Activated CD4-positive, CD25-positive, alpha-beta regulatory T cell (primary cell): ENCODE results near the gene WWOX.

Experiments
- DNase-seq, 4 experiments: peaks; one replicate each; lab custom pipeline; 2025; lab: John Stamatoyannopoulos, UW

WWOX gene

DNA sequence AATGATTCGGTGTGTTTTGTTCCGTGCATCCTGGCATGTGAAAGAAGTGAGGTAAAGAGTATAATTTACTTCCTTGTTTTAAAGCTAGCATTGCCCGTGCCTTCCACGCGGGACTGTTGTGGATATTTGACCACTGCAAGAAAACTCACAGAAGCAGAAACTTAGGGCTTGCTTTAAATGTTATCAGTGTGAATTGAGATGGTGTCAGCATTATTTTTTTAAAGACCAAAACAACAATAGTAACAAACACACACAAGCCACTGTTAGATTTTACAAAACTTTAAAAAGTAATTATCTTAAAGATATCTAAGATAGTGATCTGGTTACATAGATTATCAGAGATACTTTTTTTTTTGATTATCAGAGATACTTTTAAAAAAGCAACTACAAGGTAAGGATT is 47.4 kb downstream of the WWOX start:
- no peak for DNase-seq

- no peak for DNase-seq
These were observed 48.5 kb downstream of the WWOX start for GRCh38 chr16:78147911-78148401.

DNA sequence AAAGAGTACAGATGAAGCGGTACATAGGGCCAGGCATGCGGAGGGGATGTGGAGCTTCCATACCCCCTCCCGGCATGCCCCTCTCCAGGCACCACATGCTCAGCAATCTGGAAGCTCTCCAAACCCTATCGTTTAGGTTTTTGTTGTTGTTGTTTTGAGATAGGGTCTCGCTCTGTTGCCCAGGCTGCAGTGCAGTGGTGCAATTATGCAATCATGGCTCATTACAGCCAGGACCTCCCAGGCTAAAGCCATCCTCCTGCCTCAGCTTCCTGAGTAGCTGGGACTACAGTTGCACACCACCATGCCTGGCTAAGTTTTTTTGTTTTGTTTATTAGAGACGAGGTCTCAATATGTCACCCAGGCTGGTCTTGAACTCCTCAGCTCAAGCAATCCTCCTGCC is 50.8 kb downstream of the WWOX start:
- DNase-seq = no peak

GRCh38 chr16:78154729-78155461 is 55.4 kb downstream of the WWOX start:
- no peak for DNase-seq

DNA sequence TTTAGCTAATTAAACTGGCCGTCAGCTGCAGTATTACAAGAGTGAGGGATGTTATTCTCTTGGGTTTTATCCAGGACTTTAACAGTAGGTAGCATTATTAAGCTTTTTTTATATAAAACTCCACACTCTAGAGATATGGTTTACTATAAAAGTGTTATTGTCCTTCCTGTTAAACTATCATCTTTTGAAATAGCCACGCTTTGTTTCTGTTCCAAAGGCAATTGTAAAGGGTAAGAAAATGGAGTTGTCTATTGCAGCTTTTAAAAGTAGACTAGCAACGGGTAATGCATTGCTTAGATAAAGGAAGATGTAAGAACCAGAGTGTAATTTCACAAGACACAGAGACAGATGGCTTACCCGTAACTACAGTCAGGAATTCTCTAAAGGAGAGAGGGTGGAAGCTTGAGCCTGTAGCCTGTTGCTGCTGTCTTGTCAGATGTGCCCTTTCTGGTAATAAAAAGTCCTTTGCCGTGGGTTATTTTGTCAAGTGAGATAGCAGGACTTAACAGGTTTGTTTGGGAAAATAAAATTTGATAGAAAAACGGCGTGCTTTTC is 56.4 kb downstream of the WWOX start:
- no peak for DNase-seq

- DNase-seq = no peak
These were observed 61.7 kb downstream of the WWOX start for GRCh38 chr16:78161023-78161729.

DNA sequence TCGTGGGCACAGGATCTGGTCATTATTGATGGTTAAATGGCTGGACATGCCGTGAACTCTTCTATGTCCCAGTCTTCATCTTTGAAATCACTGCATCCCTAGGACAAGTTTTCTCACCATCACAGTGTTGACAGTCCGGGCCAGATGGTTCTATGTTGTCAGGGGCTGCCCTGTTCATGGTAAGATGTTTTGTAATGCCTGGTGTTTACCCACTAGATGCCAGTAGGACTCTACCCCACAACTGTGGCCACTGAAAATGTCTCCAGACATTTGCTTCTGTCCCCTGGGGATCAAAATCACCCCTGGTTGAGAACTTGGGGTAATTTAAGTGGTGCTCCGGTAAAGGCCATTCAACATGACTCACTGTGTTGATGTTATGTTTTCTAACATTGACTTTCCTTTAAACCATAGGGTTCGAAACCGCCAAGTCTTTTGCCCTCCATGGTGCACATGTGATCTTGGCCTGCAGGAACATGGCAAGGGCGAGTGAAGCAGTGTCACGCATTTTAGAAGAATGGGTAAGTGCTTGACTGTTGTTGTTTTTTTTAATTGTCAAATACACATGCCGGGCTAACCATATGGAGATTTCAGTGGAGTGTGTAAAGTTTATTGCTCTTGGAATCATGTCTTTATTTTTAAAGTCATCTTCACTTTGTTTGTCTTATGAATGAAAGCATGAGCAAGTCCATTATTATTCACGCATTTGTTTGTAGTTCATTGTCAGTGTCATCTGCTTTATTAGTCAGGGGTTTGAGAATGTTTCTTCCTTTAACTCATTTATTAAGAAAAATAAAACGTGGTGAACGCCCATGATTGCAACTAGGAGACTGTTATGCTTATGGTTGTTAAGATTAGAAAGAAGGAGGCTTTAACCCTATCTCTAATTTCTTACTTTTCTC is 64.6 kb downstream of the WWOX start:
- DNase-seq = no peak

DNA sequence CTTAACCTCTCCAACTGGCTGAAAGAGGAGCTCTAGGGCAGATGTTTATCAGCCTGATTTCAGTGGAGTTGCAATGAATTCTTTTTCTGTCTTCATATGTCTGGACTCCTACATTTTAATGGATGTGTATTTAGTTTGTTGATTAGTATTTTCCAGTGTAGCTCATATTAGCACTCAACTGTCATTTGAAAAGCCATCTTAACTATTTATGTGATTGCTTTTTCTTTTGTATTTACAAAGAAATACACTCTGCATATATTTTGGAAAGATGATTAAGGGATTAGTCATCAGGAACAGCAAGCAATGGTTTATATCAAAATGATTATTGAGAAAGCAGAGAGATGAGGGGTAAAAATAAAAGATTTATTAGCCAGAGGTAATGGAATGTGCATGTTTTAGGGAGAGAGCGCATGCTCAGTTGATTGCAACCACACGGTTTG is 71.1 kb downstream of the WWOX start:
- no peak for DNase-seq

DNA sequence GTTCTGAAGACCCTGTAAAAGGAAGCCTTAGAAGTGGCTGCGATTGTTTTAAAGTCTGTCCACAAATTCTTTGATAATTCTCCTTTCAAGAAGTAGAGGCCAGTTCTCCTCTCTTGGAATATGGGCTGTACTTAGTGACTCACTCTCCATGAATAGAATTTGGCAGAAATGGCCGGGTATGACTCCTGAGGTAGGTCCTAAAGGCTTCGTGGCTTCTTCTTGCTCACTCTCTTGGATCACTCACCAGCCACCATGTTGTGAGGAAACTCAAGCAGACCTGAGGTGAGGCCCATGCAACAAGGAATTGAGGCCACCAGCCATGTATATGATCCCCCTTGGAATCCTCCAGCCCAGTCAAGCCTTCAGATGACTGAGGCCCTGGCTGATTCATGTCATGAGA is 75.8 kb downstream of the WWOX start:
- DNase-seq = no peak

GRCh38 chr16:78176435-78176834 is 77.0 kb downstream of the WWOX start:
- no peak for DNase-seq

DNA sequence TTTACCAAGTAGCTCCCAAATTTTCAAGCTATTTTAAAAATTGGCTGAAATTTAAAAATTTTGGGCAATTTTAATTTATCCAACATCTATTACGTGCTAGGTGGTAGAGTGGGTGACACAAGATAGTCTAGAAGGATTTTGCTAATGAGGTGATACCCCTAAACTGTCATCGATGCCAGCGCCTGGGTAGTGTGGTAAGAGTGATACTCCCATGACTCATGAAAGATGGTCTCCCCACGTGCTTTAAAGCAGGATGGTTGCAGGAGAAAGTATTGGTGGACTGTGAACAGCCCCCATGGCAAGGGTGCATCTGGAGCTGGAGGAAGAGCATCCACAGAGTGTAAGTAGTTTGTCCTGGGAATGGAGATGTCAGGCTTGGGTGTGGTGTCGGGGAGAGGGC is 77.8 kb downstream of the WWOX start:
- no peak for DNase-seq

GRCh38 chr16:78177987-78178386 is 78.5 kb downstream of the WWOX start:
- DNase-seq = no peak

- DNase-seq = no peak
These were observed 80.2 kb downstream of the WWOX start for GRCh38 chr16:78179666-78180065.

DNA sequence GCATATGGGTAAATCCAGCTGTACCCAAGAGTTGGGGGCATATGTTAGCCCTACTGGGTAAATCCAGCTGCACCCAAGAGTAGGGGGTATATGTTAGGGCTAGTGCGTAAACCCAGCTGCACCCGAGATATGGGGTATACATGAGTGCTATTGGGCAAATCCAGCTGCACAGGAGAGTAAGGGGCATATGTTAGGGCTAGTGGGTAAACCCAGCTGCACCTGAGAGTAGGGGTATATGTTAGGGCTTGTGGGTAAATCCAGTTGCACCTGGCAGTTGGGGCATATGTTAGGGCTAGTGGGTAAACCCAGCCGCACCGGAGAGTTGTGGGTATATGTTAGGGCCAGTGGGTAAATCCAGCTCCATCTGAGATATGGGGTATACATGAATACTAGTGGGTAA is 80.9 kb downstream of the WWOX start:
- no peak for DNase-seq

DNA sequence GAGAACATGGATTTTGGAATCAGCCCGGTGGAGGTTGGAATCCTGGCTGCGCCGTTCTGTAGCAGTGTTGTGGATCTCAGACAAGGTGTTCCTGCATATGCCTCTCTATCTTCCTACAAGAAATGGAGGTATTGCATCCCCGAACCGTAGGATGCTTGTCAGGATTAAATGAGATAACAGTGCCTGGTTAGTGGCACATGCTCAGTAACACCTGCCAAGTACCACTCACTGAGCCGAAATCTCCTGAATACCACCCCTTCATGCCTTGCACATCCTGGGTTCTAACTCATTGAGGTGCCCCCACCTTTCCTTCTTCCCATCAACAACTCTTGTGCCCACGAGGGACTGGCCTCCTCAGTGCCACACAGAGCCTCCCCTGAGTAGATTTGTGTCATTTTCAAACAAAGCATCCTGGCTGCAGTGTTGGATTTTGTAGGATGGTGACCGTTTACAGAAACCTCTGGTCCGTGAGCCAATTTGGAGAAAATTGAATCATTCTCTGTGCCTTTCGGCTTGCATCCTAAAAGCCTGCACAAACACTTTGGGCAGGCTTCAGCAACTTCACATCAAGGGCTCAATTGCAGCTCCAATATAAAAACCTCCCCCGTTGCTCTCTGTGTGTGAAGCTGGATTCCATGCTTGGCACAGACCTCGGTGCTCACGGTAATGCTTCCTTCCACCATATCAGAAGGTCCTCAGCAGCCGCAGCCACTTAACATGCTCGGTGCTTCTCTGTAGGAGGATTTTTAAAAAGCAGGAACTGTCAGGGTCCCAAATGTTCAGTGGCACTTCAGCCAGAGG is 84.2 kb downstream of the WWOX start:
- no peak for DNase-seq

DNA sequence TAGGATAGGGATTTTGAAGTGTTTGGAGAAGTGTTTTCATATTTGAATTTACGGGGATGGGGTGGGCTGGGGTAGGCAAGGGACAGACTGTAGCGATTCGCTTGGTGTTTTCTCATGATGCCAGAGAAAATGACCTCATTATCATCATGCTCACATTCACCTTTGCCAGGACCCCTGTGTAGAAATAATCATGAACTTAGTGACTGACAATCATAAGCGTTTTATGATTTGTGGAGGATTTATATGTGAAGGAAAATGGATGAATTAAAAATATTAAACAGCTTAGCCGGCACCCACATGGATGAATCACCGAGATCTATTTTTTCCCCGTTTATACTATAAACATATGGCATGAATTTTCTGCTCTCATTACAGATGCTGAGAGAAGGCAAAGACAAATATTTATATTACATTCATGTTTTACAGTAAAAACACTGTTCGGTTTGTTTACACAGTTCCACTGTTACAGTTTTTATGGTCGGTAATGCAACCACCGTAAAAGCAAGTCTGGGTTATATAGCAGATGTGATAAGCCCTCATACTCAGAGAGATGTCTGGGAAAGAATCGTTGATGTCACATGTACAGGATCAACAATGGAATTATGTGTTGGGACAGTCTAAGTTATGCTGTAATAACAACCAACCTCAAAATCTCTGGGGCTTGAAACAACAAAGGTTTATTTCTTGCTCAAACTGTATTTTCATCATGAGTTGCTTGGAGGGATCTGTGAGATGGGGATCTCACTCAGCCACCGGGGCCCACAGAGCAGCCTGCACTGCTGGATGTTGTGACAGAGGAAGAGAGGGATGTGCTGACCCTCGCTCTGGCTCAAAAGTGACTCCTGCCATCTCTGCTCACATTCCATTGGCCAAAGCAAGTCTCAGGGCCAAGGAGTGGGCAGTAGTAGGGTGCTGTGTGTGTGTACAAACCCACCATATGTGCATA is 85.1 kb downstream of the WWOX start:
- no peak for DNase-seq

DNA sequence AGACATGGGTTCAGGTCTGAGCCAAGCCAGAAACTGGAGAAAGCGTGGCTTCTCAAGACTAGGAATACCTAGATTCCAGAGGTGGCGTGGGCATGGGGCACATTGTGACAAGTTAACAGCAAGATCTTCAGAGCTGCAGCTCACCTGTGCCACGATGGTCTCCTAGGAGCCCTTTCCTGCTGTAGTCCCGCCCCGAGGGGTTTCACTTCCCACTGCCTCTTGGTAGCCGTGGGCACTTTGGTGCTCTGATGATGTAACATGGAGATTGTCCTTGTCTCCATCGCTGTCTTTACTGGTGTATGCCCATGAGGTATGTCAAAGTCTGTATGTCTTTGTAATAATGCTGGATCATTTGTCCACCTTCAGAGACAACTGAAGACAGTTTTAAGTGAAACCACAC is 89.7 kb downstream of the WWOX start:
- DNase-seq = no peak

DNA sequence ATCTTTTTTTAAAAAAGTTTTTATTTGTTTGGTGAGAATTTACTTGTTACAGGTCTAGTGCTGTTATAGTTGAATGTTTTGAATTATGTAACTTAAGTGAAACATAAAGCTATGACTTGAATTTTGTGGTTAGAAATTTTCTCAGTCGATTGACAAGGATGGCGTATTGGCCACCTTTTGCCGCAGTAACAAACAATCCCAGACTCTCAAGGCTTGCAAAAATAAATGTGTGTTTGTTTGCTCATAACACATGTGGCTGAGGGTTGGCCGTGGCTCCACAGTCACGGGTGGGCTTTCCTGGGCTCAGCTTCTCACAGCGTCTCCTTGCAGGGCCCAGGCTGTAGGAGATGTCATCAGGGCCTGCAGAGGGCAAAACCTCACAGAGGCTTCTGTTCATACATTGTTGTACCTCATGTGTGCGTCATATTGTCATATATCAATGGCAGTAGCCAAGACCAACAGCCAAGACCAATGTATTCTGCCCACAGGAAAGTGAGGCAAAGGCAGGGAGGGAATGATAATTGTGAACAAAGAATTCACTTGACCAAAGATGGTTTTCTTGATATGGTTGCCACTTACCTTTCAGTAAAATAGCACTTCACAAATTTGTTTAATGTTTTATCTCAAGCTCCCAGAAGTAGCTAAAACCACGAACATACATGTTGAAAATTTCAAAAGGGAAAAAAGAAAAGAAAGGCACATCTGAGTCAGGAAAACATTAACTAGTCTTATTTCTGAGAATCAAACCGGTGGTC is 93.5 kb downstream of the WWOX start:
- DNase-seq = no peak

- no peak for DNase-seq
These were observed 95.5 kb downstream of the WWOX start for GRCh38 chr16:78194948-78195347.
